Colonic mucosa (tissue), 4 donors: ENCODE results near the gene OTOS. TPM values are rescaled to one million over a fixed set of nuclear protein-coding genes. Genes with fewer than 3 reads are reported as not detected.

ENCODE experiments used
- DNase-seq: peaks from one replicate; pipeline ENCODE4 v3.0.0-alpha.2; 2020
- H3K27ac ChIP-seq: fragments of 200-600 bp; one replicate; pipeline ENCODE4 v1.8.0; 2021
- H3K27me3 ChIP-seq: fragments of 200-600 bp; one replicate; pipeline ENCODE4 v1.8.0; 2021
- H3K36me3 ChIP-seq: fragments of 200-600 bp; one replicate; pipeline ENCODE4 v1.8.0; 2021
- H3K4me1 ChIP-seq: fragments of 200-600 bp; one replicate; pipeline ENCODE4 v1.8.0; 2021; ENCODE audit warnings: mild to moderate bottlenecking
- H3K4me3 ChIP-seq: fragments of 200-600 bp; one replicate; pipeline ENCODE4 v1.8.0; 2021
- H3K9ac ChIP-seq, 2 donors: one replicate each; pipeline ENCODE4 v1.7.0; 2013; ENCODE audit warnings: control low read depth in 2 of 2, low read depth in 2 of 2, low read length in 2 of 2
- H3K9me3 ChIP-seq: fragments of 200-600 bp; one replicate; pipeline ENCODE4 v1.8.0; 2021
- intact Hi-C: fragments of 100-400 bp; cut with DNase I; formaldehyde crosslinking; loops from one replicate; pipeline ENCODE4 v1.14.1; 2022
- total RNA-seq, 2 donors: library from RNA; stranded (reverse); fragmentation: NEBNext Ultra II Directional in 1 of 2; extraction: Animal tissue kit (Norgen Biotek cat#: 25700) in 1 of 2; gene quantifications; one replicate each; pipeline ENCODE4 v1.2.1, GENCODE V29; 2021
- TF ChIP-seq, protein P1 (sequence below): fragments of 200-600 bp; IDR thresholded peaks from one replicate; pipeline ENCODE4 v1.8.0; 2022; ENCODE audit warnings: antibody characterized with exemption, mild to moderate bottlenecking
- donor health status: healthy.
- donor health status: DM: no; HTN: no; CAD: no.
- donor health status: DM: no; HTN: no; CAD: no.

The OTOS gene
- total RNA-seq, 2 donors from 2014 or later: not detected

DNA sequence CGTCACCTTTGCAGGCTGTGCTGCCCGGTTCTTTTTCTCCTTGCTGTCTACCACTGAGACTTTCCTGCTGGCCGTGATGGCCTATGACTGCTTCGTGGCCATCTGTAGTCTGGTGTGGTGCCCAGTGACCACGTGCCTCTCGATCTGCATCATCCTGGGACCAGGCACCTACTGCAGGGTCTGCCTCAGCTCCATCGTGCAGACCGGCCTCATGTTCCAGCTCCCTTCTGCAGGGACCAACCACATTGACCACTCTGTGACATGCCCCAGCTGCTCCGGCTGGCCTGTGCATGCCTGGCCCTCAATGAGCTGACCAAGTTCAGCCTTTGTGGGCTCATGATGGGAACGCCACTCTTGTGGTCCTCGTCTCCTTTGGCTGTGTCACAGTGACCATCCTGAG is 31.1 kb downstream of the OTOS start:
- TF ChIP-seq, protein P1, sequence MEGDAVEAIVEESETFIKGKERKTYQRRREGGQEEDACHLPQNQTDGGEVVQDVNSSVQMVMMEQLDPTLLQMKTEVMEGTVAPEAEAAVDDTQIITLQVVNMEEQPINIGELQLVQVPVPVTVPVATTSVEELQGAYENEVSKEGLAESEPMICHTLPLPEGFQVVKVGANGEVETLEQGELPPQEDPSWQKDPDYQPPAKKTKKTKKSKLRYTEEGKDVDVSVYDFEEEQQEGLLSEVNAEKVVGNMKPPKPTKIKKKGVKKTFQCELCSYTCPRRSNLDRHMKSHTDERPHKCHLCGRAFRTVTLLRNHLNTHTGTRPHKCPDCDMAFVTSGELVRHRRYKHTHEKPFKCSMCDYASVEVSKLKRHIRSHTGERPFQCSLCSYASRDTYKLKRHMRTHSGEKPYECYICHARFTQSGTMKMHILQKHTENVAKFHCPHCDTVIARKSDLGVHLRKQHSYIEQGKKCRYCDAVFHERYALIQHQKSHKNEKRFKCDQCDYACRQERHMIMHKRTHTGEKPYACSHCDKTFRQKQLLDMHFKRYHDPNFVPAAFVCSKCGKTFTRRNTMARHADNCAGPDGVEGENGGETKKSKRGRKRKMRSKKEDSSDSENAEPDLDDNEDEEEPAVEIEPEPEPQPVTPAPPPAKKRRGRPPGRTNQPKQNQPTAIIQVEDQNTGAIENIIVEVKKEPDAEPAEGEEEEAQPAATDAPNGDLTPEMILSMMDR: no peak
- Histone ChIP-seq H3K27ac (no peak overlapping the region), H3K4me1 (no peaks in the 10 kb centered on the region), H3K4me3 (no peak overlapping the region), H3K9ac (no peak overlapping the region), H3K9me3 (no peaks in the 10 kb centered on the region), H3K27me3 (no peaks in the 10 kb centered on the region), H3K36me3 (no peaks in the 10 kb centered on the region)
- intact Hi-C loops: no loop called here
- DNase-seq: no peak

DNA sequence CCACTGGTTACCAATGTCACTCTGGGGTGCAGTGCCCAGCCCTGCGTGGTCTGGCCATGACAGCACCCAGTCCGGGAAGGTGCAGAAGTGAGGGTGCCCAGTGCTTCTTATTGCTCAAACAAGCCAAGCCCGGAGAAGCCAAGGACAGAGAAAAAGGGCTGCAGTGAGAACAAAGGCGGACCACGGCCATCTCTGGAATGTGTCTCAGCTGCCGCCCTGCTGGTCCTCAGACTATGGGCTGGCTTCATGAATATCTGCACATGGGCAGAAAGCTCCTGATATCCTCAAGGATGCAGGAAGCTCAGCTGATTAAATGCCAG is 33.0 kb downstream of the OTOS start:
- Histone ChIP-seq H3K27ac (no peak overlapping the region), H3K9me3 (no peaks in the 10 kb centered on the region), H3K9ac (no peak overlapping the region), H3K27me3 (no peaks in the 10 kb centered on the region), H3K4me1 (no peaks in the 10 kb centered on the region), H3K4me3 (no peak overlapping the region), H3K36me3 (no peaks in the 10 kb centered on the region)
- TF ChIP-seq, protein P1: no peak
- no peak for DNase-seq
- intact Hi-C loops: no loop called here

DNA sequence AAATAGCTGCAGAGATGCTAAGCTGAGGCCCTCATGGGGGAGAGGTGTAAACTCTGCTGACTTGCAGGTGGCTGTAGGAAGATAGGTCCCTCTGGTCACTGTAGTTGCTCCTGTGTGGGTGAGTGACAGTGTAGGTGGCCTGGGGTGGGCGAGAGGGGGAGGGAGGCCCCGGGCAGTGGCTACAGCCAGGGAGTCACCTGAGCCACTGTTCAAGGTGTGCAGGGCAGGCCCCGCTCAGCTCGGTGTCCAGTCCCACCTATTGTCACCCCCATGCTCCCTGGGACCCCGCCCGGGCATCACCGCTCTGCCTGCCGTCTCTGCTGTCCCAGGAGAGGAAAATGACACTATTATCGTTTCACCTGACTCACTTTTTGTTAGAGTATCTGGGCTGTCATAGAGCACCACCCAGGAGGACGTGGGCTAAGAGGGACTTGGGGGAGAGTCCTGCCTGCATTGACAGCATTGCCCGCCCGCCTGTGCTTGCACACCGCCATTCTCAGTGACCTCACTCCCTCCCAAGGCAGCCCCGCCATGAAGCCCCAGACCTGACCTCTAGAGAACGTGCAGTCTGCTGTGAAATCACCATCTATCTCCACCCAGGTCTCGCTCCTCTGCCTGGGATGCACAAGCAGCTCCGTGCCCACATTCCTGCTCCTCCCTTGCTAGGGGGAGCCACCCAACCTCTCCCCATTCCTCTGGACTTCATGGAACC is 33.5 kb downstream of the OTOS start:
- Histone ChIP-seq H3K27ac (no peak overlapping the region), H3K9ac (no peak overlapping the region), H3K4me3 (no peak overlapping the region), H3K27me3 (no peaks in the 10 kb centered on the region), H3K36me3 (no peaks in the 10 kb centered on the region), H3K4me1 (no peaks in the 10 kb centered on the region), H3K9me3 (no peaks in the 10 kb centered on the region)
- DNase-seq: no peak
- TF ChIP-seq, protein P1: no peak
- intact Hi-C loops: no loop called here

DNA sequence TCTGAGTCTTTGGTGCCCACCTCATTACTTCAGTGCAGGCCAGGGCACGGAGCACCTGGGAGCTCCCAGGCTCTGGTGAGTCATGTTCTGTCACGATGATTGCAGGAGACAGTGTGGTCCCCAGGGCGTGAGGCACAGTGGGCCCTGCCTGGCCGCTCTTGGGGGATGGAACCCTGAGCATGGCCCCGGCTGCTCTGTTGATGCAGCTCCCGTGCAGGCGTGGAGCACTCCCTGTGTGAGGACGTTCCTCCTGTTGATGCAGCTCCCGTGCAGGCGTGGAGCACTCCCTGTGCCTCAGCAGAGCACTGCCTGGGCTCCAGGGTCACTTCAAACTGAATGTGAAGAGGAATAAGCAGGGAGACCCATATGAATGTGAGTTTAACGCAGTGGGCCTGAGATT is 34.5 kb downstream of the OTOS start:
- Histone ChIP-seq H3K9ac (no peak overlapping the region), H3K9me3 (no peaks in the 10 kb centered on the region), H3K4me3 (no peak overlapping the region), H3K4me1 (no peaks in the 10 kb centered on the region), H3K36me3 (no peaks in the 10 kb centered on the region), H3K27ac (no peak overlapping the region), H3K27me3 (no peaks in the 10 kb centered on the region)
- TF ChIP-seq, protein P1: no peak
- intact Hi-C loops: no loop called here
- no peak for DNase-seq

DNA sequence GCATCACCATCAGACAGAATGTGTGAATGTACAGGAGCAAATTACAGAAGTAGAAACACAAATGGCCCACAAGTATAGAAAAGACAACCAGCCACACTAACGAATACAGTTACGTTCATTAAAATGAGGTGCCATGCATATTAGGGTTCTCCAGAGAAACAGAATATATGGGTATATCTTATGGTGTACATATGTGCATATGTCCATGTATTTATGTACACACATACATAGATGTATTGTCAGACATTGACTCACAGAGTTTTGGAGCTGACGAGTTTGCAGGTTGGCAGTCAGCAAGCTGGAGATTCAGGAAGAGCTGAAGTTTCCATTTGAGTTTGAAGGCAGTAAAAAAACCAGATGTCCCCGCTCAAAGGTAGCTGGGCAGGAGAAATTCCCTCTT is 37.3 kb downstream of the OTOS start:
- no peaks in the 10 kb centered on the region for H3K4me1 ChIP-seq
- intact Hi-C loops: no loop called here
- H3K9me3 ChIP-seq: no peaks in the 10 kb centered on the region
- TF ChIP-seq, protein P1: no peak
- H3K27me3 ChIP-seq: peaks cover 4% of the 10 kb centered on the region
- H3K4me3 ChIP-seq: no peak overlapping the region
- H3K36me3 ChIP-seq: no peaks in the 10 kb centered on the region
- no peak for DNase-seq
- H3K9ac ChIP-seq: no peak overlapping the region
- no peak overlapping the region for H3K27ac ChIP-seq
